Natural killer cell (primary cell): ENCODE data around the gene TTC22. TPM values are rescaled to one million over a fixed set of nuclear protein-coding genes. Genes with fewer than 3 reads are reported as not detected.

Experiments used
- ATAC-seq, 3 donors: fragments of 150-1000 bp in 2 of 3; fragments of 200-7000 bp in 1 of 3; cut with Tn5 transposase; 1 replicate in 1 of 3; 2 replicates in 2 of 3; pipeline ENCODE4 v1.10.0; 2021; ENCODE audit warnings: mild to moderate bottlenecking in 2 of 3, moderate library complexity in 2 of 3
- DNase-seq, 2 donors: peaks; one replicate each; pipeline versions ENCODE4 v3.0.0 to v3.0.0-alpha.2; 2013 to 2021; ENCODE audit warnings: mixed read lengths in 1 of 2
- H3K27ac ChIP-seq: one replicate; pipeline ENCODE4 v1.5.1; 2013; ENCODE audit warnings: mild to moderate bottlenecking, low read length
- H3K27me3 ChIP-seq: one replicate; pipeline ENCODE4 v1.6.1; 2013; ENCODE audit warnings: low read length; ENCODE audit not compliant: control insufficient read depth, insufficient read depth
- H3K36me3 ChIP-seq: one replicate; pipeline ENCODE4 v1.6.1; 2013; ENCODE audit warnings: low read length; ENCODE audit not compliant: control insufficient read depth, insufficient read depth
- H3K4me1 ChIP-seq: one replicate; pipeline ENCODE4 v1.6.1; 2013; ENCODE audit warnings: low read length; ENCODE audit not compliant: control insufficient read depth, insufficient read depth
- H3K4me3 ChIP-seq: one replicate; pipeline ENCODE4 v1.5.1; 2013; ENCODE audit warnings: low read length
- H3K9me3 ChIP-seq: one replicate; pipeline ENCODE4 v1.6.1; 2013; ENCODE audit warnings: low read length; ENCODE audit not compliant: control insufficient read depth, insufficient read depth
- H3K27ac Mint-ChIP-seq, 2 donors: one replicate each; pipeline ENCODE4 v1.8.0; 2022; ENCODE audit warnings: mild to moderate bottlenecking in 2 of 2, mixed read lengths in 2 of 2, moderate library complexity in 1 of 2
- H3K27me3 Mint-ChIP-seq, 2 donors: one replicate each; pipeline ENCODE4 v1.8.0; 2022; ENCODE audit warnings: low read depth in 2 of 2, mixed read lengths in 2 of 2
- H3K36me3 Mint-ChIP-seq: one replicate; pipeline ENCODE4 v1.8.0; 2022; ENCODE audit warnings: mixed read lengths
- H3K4me1 Mint-ChIP-seq, 2 donors: one replicate each; pipeline ENCODE4 v1.8.0; 2022; ENCODE audit warnings: mixed read lengths in 2 of 2
- H3K4me3 Mint-ChIP-seq: one replicate; pipeline ENCODE4 v1.8.0; 2022; ENCODE audit warnings: mild to moderate bottlenecking, moderate library complexity, mixed read lengths
- H3K9me3 Mint-ChIP-seq, 2 donors: one replicate each; pipeline ENCODE4 v1.8.0; 2022; ENCODE audit warnings: mixed read lengths in 2 of 2
- WGBS: methylation state at CpG from one replicate; pipeline ENCODE4 v1.1.7; 2013; ENCODE audit warnings: missing lambda C conversion rate; ENCODE audit not compliant: insufficient coverage; 5-methylcytosine and 5-hydroxymethylcytosine counted together
- intact Hi-C: fragments of 100-400 bp; cut with micrococcal nuclease; formaldehyde crosslinking; loops from one replicate; pipeline ENCODE4 v1.14.2; 2022
- total RNA-seq, 4 donors: library from RNA; stranded (reverse); fragments of 120-200 nt in 1 of 4; gene quantifications; one replicate each; pipeline versions ENCODE4 v1.2.3 to v1.2.4, GENCODE V29; 2013 to 2022
- TF ChIP-seq, protein P1 (sequence below): fragments of 200-600 bp; IDR thresholded peaks from one replicate; pipeline ENCODE4 v1.8.0; 2022; ENCODE audit warnings: antibody characterized with exemption

TTC22 gene
- total RNA-seq, 3 donors from 2014 or later (not counting 1 experiment from before 2014, with no cell fraction given), result 17.8 to 30.8 (median 26.5) TPM

DNA sequence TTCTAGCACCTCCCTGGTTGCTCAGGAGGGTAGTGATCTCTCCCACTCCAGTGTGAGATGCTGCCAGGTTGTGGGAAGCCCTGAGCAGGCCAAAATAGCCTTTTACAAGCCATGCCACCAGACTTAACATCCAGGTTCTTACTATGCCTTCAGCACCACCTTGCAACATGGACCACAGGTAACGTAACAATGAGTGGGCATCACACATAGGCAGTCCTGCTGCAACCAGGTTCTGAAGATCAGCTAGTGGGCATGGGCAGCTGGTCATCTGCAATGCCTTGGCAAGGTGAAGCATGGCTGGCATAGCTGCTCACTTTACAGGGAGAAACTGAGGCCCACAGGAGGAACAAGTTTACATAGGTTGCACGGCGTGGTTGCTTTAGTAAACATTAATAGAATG is 45.2 kb upstream of the TTC22 start:
- H3K36me3 Mint-ChIP-seq, result no peaks in the 10 kb centered on the region
- no peak overlapping the region for H3K4me3 Mint-ChIP-seq
- WGBS, result 97% methylated on average over 3 of the region's 3 CpGs
- no peak overlapping the region for H3K27ac Mint-ChIP-seq
- intact Hi-C loops, result no loop called here
- Histone ChIP-seq H3K27me3 (no peaks in the 10 kb centered on the region), H3K27ac (no peak overlapping the region), H3K4me1 (no peaks in the 10 kb centered on the region), H3K4me3 (no peak overlapping the region), H3K36me3 (peaks cover 25% of the 10 kb centered on the region), H3K9me3 (no peaks in the 10 kb centered on the region)
- TF ChIP-seq, protein P1, sequence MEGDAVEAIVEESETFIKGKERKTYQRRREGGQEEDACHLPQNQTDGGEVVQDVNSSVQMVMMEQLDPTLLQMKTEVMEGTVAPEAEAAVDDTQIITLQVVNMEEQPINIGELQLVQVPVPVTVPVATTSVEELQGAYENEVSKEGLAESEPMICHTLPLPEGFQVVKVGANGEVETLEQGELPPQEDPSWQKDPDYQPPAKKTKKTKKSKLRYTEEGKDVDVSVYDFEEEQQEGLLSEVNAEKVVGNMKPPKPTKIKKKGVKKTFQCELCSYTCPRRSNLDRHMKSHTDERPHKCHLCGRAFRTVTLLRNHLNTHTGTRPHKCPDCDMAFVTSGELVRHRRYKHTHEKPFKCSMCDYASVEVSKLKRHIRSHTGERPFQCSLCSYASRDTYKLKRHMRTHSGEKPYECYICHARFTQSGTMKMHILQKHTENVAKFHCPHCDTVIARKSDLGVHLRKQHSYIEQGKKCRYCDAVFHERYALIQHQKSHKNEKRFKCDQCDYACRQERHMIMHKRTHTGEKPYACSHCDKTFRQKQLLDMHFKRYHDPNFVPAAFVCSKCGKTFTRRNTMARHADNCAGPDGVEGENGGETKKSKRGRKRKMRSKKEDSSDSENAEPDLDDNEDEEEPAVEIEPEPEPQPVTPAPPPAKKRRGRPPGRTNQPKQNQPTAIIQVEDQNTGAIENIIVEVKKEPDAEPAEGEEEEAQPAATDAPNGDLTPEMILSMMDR, result no peak
- H3K27me3 Mint-ChIP-seq, result no peaks in the 10 kb centered on the region
- ATAC-seq (no peak), DNase-seq (no peak)
- peaks cover 0 to 9% of the 10 kb centered on the region in 2 donors for H3K4me1 Mint-ChIP-seq
- H3K9me3 Mint-ChIP-seq, result no peaks in the 10 kb centered on the region

DNA sequence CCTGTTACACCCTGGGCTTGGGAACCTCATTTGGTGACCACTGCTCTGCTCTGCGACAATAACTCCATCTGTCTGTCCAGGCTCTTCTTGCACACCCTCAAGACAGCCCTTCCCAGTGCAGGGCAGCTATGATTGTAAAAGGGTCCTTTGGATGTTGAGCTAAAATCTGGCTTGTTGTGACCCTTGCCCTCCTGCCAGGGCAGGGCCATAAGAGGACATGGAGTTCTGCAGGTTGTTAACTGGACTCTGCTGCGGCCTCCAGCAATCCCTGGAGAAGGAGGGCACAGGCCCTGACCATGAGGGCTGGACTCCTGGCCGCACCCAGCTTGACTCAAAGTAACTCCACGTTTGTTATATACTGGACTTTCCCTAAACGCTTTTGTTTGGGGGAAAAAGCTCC is 44.6 kb upstream of the TTC22 start:
- H3K4me1 ChIP-seq, result no peaks in the 10 kb centered on the region
- Mint-ChIP-seq H3K4me1 (peaks cover 0 to 9% of the 10 kb centered on the region in 2 donors), H3K27me3 (no peaks in the 10 kb centered on the region), H3K36me3 (no peaks in the 10 kb centered on the region), H3K9me3 (no peaks in the 10 kb centered on the region), H3K4me3 (no peak overlapping the region), H3K27ac (peak overlapping the region in 1 of 2 donors; percentile 20)
- ATAC-seq (no peak), DNase-seq (no peak)
- no peak overlapping the region for H3K4me3 ChIP-seq
- H3K36me3 ChIP-seq, result peaks cover 25% of the 10 kb centered on the region
- WGBS, result 93% methylated on average over 4 of the region's 5 CpGs
- H3K9me3 ChIP-seq, result no peaks in the 10 kb centered on the region
- H3K27ac ChIP-seq, result no peak overlapping the region
- TF ChIP-seq, protein P1, result no peak
- H3K27me3 ChIP-seq, result no peaks in the 10 kb centered on the region
- intact Hi-C loops, result no loop called here

DNA sequence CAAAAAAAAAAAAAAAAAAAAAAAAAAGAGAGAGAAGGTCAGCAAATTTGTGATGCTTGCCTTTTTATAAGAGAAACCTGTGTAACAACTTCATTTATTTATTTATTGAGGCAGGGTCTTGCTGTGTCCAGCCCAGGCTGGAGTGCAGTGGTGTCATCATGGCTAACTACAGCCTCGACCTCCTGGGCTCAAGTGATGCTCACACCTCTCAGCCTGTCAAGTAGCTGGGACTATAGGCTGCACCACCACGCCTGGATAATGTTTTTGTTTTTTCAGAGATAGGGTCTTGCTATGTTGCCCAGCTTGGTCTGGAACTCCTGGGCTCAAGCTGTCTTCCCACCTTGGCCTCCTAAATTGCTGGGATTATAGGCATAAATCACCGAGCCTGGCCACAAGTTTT is 43.4 kb upstream of the TTC22 start:
- Histone ChIP-seq H3K27me3 (no peaks in the 10 kb centered on the region), H3K4me3 (no peak overlapping the region), H3K9me3 (no peaks in the 10 kb centered on the region), H3K27ac (no peak overlapping the region), H3K36me3 (peaks cover 18% of the 10 kb centered on the region), H3K4me1 (no peaks in the 10 kb centered on the region)
- TF ChIP-seq, protein P1, result no peak
- no peaks in the 10 kb centered on the region for H3K36me3 Mint-ChIP-seq
- H3K27ac Mint-ChIP-seq, result no peak overlapping the region
- intact Hi-C loops, result no loop called here
- H3K27me3 Mint-ChIP-seq, result no peaks in the 10 kb centered on the region
- H3K4me3 Mint-ChIP-seq, result no peak overlapping the region
- peaks cover 0 to 14% of the 10 kb centered on the region in 2 donors for H3K4me1 Mint-ChIP-seq
- 93% methylated on average over 3 of the region's 3 CpGs for WGBS
- no peak for ATAC-seq
- H3K9me3 Mint-ChIP-seq, result no peaks in the 10 kb centered on the region
- DNase-seq, result no peak

DNA sequence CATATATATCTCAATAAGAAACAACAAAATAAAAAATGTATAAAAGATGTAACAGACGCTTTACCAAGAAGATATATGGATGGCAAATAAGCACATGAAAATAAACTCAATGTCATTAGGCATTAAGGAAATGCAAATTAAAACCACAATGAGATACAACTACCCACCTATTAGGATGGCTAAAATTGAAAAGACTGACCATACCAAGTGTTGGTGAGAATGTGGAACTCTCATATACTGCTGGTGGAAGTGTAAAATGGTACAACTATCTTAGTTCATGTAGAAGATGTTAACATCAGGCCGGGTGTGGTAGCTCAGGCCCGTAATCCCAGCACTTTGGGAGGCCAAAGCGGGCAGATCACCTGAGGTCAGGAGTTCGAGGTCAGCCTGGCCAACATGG is 42.3 kb upstream of the TTC22 start:
- DNase-seq, result no peak

More for the DNA sequence above, 42.3 kb upstream of the TTC22 start:
- intact Hi-C loops, result no loop called here
- no peaks in the 10 kb centered on the region for H3K36me3 Mint-ChIP-seq
- no peak overlapping the region for H3K4me3 Mint-ChIP-seq
- ATAC-seq, result no peak
- H3K27me3 ChIP-seq, result no peaks in the 10 kb centered on the region
- H3K27me3 Mint-ChIP-seq, result no peaks in the 10 kb centered on the region
- WGBS, result 88% methylated on average over 4 of the region's 5 CpGs
- H3K4me1 ChIP-seq, result no peaks in the 10 kb centered on the region
- no peaks in the 10 kb centered on the region for H3K9me3 Mint-ChIP-seq
- H3K36me3 ChIP-seq, result peaks cover 18% of the 10 kb centered on the region
- no peak overlapping the region for H3K27ac ChIP-seq
- H3K4me1 Mint-ChIP-seq, result peaks cover 0 to 14% of the 10 kb centered on the region in 2 donors
- no peaks in the 10 kb centered on the region for H3K9me3 ChIP-seq
- TF ChIP-seq, protein P1, result no peak
- no peak overlapping the region for H3K4me3 ChIP-seq
- H3K27ac Mint-ChIP-seq, result no peak overlapping the region
